HL-60 (cell line): ENCODE data around the gene AGAP1.

ENCODE experiments used
- GABPA ChIP-seq: IDR thresholded peaks from 2 replicates; pipeline ENCODE4 v1.6.1; 2012; ENCODE audit warnings: low read depth
- POLR2AphosphoS5 ChIP-seq: IDR thresholded peaks from 2 replicates; pipeline ENCODE4 v1.6.1; 2012; ENCODE audit warnings: low read depth
- TF ChIP-seq, protein P1 (sequence below): IDR thresholded peaks from one replicate; pipeline ENCODE4 v1.5.1; 2011; ENCODE audit warnings: low read length, control low read depth, inconsistent platforms; ENCODE audit not compliant: insufficient read depth
- TF ChIP-seq, protein P2 (sequence below): IDR thresholded peaks from 2 replicates; pipeline ENCODE4 v1.6.1; 2012; ENCODE audit warnings: low read depth; ENCODE audit not compliant: insufficient replicate concordance

DNA sequence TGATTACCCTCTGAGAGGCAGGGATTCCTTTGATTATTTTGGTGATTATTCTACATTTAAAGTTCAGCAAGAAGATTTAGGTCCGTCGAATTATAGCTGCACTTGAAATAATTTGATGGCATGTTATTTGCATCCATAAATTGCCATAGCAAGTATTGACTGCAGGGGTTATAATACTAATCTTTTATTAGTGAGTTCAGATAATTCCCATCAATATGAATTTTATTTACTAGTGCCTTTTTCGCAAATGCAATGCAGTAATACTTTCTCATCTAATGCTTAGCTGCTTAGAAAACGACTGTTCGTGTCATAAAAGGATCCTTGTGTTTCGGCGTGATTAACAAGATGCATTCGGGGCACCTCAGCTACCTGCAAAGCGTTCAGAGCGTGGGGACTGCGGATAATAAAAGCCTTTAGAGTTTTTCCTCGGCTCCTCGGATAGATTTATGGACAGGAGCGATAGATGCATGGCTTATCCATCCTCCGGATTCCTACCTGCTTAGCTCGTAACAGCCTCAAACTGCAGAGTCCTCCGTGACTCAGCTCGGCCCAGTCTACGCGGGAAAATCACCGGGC is 676.8 kb downstream of the AGAP1 start:
- TF ChIP-seq, protein P1, sequence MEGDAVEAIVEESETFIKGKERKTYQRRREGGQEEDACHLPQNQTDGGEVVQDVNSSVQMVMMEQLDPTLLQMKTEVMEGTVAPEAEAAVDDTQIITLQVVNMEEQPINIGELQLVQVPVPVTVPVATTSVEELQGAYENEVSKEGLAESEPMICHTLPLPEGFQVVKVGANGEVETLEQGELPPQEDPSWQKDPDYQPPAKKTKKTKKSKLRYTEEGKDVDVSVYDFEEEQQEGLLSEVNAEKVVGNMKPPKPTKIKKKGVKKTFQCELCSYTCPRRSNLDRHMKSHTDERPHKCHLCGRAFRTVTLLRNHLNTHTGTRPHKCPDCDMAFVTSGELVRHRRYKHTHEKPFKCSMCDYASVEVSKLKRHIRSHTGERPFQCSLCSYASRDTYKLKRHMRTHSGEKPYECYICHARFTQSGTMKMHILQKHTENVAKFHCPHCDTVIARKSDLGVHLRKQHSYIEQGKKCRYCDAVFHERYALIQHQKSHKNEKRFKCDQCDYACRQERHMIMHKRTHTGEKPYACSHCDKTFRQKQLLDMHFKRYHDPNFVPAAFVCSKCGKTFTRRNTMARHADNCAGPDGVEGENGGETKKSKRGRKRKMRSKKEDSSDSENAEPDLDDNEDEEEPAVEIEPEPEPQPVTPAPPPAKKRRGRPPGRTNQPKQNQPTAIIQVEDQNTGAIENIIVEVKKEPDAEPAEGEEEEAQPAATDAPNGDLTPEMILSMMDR = no peak
- TF ChIP-seq POLR2AphosphoS5 (no peak), GABPA (no peak)
- TF ChIP-seq, protein P2, sequence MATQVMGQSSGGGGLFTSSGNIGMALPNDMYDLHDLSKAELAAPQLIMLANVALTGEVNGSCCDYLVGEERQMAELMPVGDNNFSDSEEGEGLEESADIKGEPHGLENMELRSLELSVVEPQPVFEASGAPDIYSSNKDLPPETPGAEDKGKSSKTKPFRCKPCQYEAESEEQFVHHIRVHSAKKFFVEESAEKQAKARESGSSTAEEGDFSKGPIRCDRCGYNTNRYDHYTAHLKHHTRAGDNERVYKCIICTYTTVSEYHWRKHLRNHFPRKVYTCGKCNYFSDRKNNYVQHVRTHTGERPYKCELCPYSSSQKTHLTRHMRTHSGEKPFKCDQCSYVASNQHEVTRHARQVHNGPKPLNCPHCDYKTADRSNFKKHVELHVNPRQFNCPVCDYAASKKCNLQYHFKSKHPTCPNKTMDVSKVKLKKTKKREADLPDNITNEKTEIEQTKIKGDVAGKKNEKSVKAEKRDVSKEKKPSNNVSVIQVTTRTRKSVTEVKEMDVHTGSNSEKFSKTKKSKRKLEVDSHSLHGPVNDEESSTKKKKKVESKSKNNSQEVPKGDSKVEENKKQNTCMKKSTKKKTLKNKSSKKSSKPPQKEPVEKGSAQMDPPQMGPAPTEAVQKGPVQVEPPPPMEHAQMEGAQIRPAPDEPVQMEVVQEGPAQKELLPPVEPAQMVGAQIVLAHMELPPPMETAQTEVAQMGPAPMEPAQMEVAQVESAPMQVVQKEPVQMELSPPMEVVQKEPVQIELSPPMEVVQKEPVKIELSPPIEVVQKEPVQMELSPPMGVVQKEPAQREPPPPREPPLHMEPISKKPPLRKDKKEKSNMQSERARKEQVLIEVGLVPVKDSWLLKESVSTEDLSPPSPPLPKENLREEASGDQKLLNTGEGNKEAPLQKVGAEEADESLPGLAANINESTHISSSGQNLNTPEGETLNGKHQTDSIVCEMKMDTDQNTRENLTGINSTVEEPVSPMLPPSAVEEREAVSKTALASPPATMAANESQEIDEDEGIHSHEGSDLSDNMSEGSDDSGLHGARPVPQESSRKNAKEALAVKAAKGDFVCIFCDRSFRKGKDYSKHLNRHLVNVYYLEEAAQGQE = no peak
